Ascending aorta (tissue), 2 donors: Measurements from ENCODE around the gene SYDE1. TPM values are rescaled to one million over a fixed set of nuclear protein-coding genes. Genes with fewer than 3 reads are reported as not detected.

ENCODE experiments used
- DNase-seq, 2 donors: peaks; one replicate each; pipeline ENCODE4 v3.0.0-alpha.2; 2019; ENCODE audit warnings: low spot score in 2 of 2
- H3K27ac ChIP-seq, 2 donors: fragments of 200-600 bp; sonication (generic); one replicate each; pipeline ENCODE4 v1.5.1; 2016 to 2017; ENCODE audit warnings: mild to moderate bottlenecking in 1 of 2
- H3K27me3 ChIP-seq: fragments of 200-600 bp; sonication (generic); one replicate; pipeline ENCODE4 v1.5.1; 2017
- H3K36me3 ChIP-seq, 2 donors: fragments of 200-600 bp; sonication (generic); one replicate each; pipeline ENCODE4 v1.5.1; 2016
- H3K4me1 ChIP-seq, 2 donors: fragments of 200-600 bp; sonication (generic); one replicate each; pipeline ENCODE4 v1.5.1; 2016 to 2017; ENCODE audit warnings: mild to moderate bottlenecking in 1 of 2
- H3K4me3 ChIP-seq, 2 donors: fragments of 200-600 bp; sonication (generic); one replicate each; pipeline ENCODE4 v1.5.1; 2016 to 2017; ENCODE audit warnings: mild to moderate bottlenecking in 1 of 2
- H3K9me3 ChIP-seq, 2 donors: fragments of 200-600 bp; sonication (generic); one replicate each; pipeline ENCODE4 v1.5.1; 2016
- CTCF ChIP-seq, 3 experiments: fragments of 200-600 bp in 2 of 3; fragments of 450-650 bp in 1 of 3; sonication (generic) in 2 of 3; IDR thresholded peaks; one replicate each; pipeline ENCODE4 v1.5.1; 2016 to 2019; ENCODE audit warnings: antibody characterized with exemption in 3 of 3, mild to moderate bottlenecking in 1 of 3, moderate library complexity in 1 of 3
- intact Hi-C: fragments of 100-400 bp; cut with DNase I; formaldehyde crosslinking; loops from one replicate; pipeline ENCODE4 v1.15.1; 2023
- total RNA-seq: library from RNA; depleted of rRNA; stranded (reverse); fragments of >200 nt; gene quantifications from one replicate; pipeline ENCODE4 v1.1.0, GENCODE V29; 2016

SYDE1 gene
- total RNA-seq, 1 donor from 2014 or later = 104 TPM

GRCh38 chr19:15155296-15155695 lies 48.1 kb downstream of the SYDE1 start:
- Histone ChIP-seq H3K4me3 (no peak overlapping the region), H3K36me3 (peaks cover 8 to 10% of the 10 kb centered on the region in 2 donors), H3K4me1 (no peaks in the 10 kb centered on the region), H3K27me3 (no peaks in the 10 kb centered on the region), H3K9me3 (peaks cover 0 to 7% of the 10 kb centered on the region in 2 donors), H3K27ac (no peak overlapping the region)
- intact Hi-C loops = no loop called here
- DNase-seq = no peak
- TF ChIP-seq CTCF (IDR thresholded peaks at IDR 0.05) = no peak

GRCh38 chr19:15156391-15156790 lies 49.2 kb downstream of the SYDE1 start:
- Histone ChIP-seq H3K4me1 (no peaks in the 10 kb centered on the region), H3K4me3 (no peak overlapping the region), H3K27me3 (no peaks in the 10 kb centered on the region), H3K36me3 (peaks cover 19 to 21% of the 10 kb centered on the region in 2 donors), H3K9me3 (peaks cover 0 to 7% of the 10 kb centered on the region in 2 donors), H3K27ac (no peak overlapping the region)
- no peak for DNase-seq
- intact Hi-C loops = no loop called here
- TF ChIP-seq CTCF (IDR thresholded peaks at IDR 0.05) = no peak

GRCh38 chr19:15159251-15159650 lies 52.0 kb downstream of the SYDE1 start:
- Histone ChIP-seq H3K27ac (no peak overlapping the region), H3K36me3 (peaks cover 42 to 50% of the 10 kb centered on the region in 2 donors), H3K9me3 (peaks cover 0 to 7% of the 10 kb centered on the region in 2 donors), H3K27me3 (no peaks in the 10 kb centered on the region), H3K4me3 (no peak overlapping the region), H3K4me1 (no peaks in the 10 kb centered on the region)
- intact Hi-C loops = no loop called here
- no peak for TF ChIP-seq CTCF (IDR thresholded peaks at IDR 0.05)
- DNase-seq = no peak

- TF ChIP-seq CTCF (IDR thresholded peaks at IDR 0.05) = no peak
- Histone ChIP-seq H3K27ac (no peak overlapping the region), H3K36me3 (peaks cover 61 to 70% of the 10 kb centered on the region in 2 donors), H3K4me1 (no peaks in the 10 kb centered on the region), H3K27me3 (no peaks in the 10 kb centered on the region), H3K9me3 (peaks cover 0 to 7% of the 10 kb centered on the region in 2 donors), H3K4me3 (no peak overlapping the region)
- intact Hi-C loops = no loop called here
- no peak for DNase-seq
Measured at GRCh38 chr19:15161028-15161984, 54.1 kb downstream of the SYDE1 start.

Other genes with a start within 250 kb of the SYDE1 start
- gene OR7A17, start 221.3 kb upstream of the SYDE1 start, total RNA-seq = not detected
- gene OR7C2, start 165.9 kb upstream of the SYDE1 start, total RNA-seq = not detected
- gene SLC1A6, start 127.5 kb upstream of the SYDE1 start, total RNA-seq = not detected
- not detected for gene CASP14, start 57.9 kb upstream of the SYDE1 start, total RNA-seq
- not detected for gene OR1I1, start 25.2 kb upstream of the SYDE1 start, total RNA-seq
- gene NOTCH3, start 93.6 kb downstream of the SYDE1 start, total RNA-seq = 524 TPM
- gene EPHX3, start 125.0 kb downstream of the SYDE1 start, total RNA-seq = not detected
- 55.3 TPM for gene BRD4, start 225.1 kb downstream of the SYDE1 start, total RNA-seq